Ascending aorta (tissue), 2 donors: ENCODE data around the gene HS2ST1. TPM values are rescaled to one million over a fixed set of nuclear protein-coding genes. Genes with fewer than 3 reads are reported as not detected.

Experiments used
- DNase-seq, 2 donors: peaks; one replicate each; pipeline ENCODE4 v3.0.0-alpha.2; 2019; ENCODE audit warnings: low spot score in 2 of 2
- H3K27ac ChIP-seq, 2 donors: fragments of 200-600 bp; sonication (generic); one replicate each; pipeline ENCODE4 v1.5.1; 2016 to 2017; ENCODE audit warnings: mild to moderate bottlenecking in 1 of 2
- H3K27me3 ChIP-seq: fragments of 200-600 bp; sonication (generic); one replicate; pipeline ENCODE4 v1.5.1; 2017
- H3K36me3 ChIP-seq, 2 donors: fragments of 200-600 bp; sonication (generic); one replicate each; pipeline ENCODE4 v1.5.1; 2016
- H3K4me1 ChIP-seq, 2 donors: fragments of 200-600 bp; sonication (generic); one replicate each; pipeline ENCODE4 v1.5.1; 2016 to 2017; ENCODE audit warnings: mild to moderate bottlenecking in 1 of 2
- H3K4me3 ChIP-seq, 2 donors: fragments of 200-600 bp; sonication (generic); one replicate each; pipeline ENCODE4 v1.5.1; 2016 to 2017; ENCODE audit warnings: mild to moderate bottlenecking in 1 of 2
- H3K9me3 ChIP-seq, 2 donors: fragments of 200-600 bp; sonication (generic); one replicate each; pipeline ENCODE4 v1.5.1; 2016
- CTCF ChIP-seq, 3 experiments: fragments of 200-600 bp in 2 of 3; fragments of 450-650 bp in 1 of 3; sonication (generic) in 2 of 3; IDR thresholded peaks; one replicate each; pipeline ENCODE4 v1.5.1; 2016 to 2019; ENCODE audit warnings: antibody characterized with exemption in 3 of 3, mild to moderate bottlenecking in 1 of 3, moderate library complexity in 1 of 3
- intact Hi-C: fragments of 100-400 bp; cut with DNase I; formaldehyde crosslinking; loops from one replicate; pipeline ENCODE4 v1.15.1; 2023
- total RNA-seq: library from RNA; depleted of rRNA; stranded (reverse); fragments of >200 nt; gene quantifications from one replicate; pipeline ENCODE4 v1.1.0, GENCODE V29; 2016

HS2ST1 gene
- total RNA-seq, 1 donor from 2014 or later: 15.8 TPM

GRCh38 chr1:87135329-87135712 lies 220.9 kb downstream of the HS2ST1 start:
- H3K4me3 ChIP-seq: no peak overlapping the region
- TF ChIP-seq CTCF (IDR thresholded peaks at IDR 0.05): no peak
- H3K36me3 ChIP-seq: no peaks in the 10 kb centered on the region
- H3K27ac ChIP-seq: no peak overlapping the region
- peaks cover 6 to 7% of the 10 kb centered on the region in 2 donors for H3K4me1 ChIP-seq
- intact Hi-C loops: no loop called here
- no peaks in the 10 kb centered on the region for H3K9me3 ChIP-seq
- H3K27me3 ChIP-seq: no peaks in the 10 kb centered on the region
- no peak for DNase-seq

- no peaks in the 10 kb centered on the region for H3K9me3 ChIP-seq
- no peak for TF ChIP-seq CTCF (IDR thresholded peaks at IDR 0.05)
- H3K27me3 ChIP-seq: no peaks in the 10 kb centered on the region
- intact Hi-C loops: no loop called here
- peaks cover 4 to 5% of the 10 kb centered on the region in 2 donors for H3K4me1 ChIP-seq
- no peak for DNase-seq
- no peak overlapping the region for H3K4me3 ChIP-seq
- no peak overlapping the region for H3K27ac ChIP-seq
- H3K36me3 ChIP-seq: no peaks in the 10 kb centered on the region
Observed at GRCh38 chr1:87136607-87137341, 222.3 kb downstream of the HS2ST1 start.

GRCh38 chr1:87137342-87137739 lies 222.9 kb downstream of the HS2ST1 start:
- Histone ChIP-seq H3K9me3 (no peaks in the 10 kb centered on the region), H3K27me3 (no peaks in the 10 kb centered on the region), H3K27ac (no peak overlapping the region), H3K36me3 (no peaks in the 10 kb centered on the region), H3K4me1 (no peaks in the 10 kb centered on the region), H3K4me3 (no peak overlapping the region)
- no peak for DNase-seq
- intact Hi-C loops: no loop called here
- TF ChIP-seq CTCF (IDR thresholded peaks at IDR 0.05): no peak

- intact Hi-C loops: no loop called here
- Histone ChIP-seq H3K36me3 (no peaks in the 10 kb centered on the region), H3K27ac (no peak overlapping the region), H3K4me1 (no peaks in the 10 kb centered on the region), H3K4me3 (no peak overlapping the region), H3K27me3 (no peaks in the 10 kb centered on the region), H3K9me3 (no peaks in the 10 kb centered on the region)
- DNase-seq: no peak
- no peak for TF ChIP-seq CTCF (IDR thresholded peaks at IDR 0.05)
Observed at GRCh38 chr1:87140831-87141540, 226.6 kb downstream of the HS2ST1 start.

- no peaks in the 10 kb centered on the region for H3K27me3 ChIP-seq
- H3K9me3 ChIP-seq: no peaks in the 10 kb centered on the region
- H3K27ac ChIP-seq: no peak overlapping the region
- no peaks in the 10 kb centered on the region for H3K36me3 ChIP-seq
- H3K4me1 ChIP-seq: no peaks in the 10 kb centered on the region
- intact Hi-C loops: no loop called here
- TF ChIP-seq CTCF (IDR thresholded peaks at IDR 0.05): no peak
- no peak overlapping the region for H3K4me3 ChIP-seq
- no peak for DNase-seq
Observed at GRCh38 chr1:87141556-87141955, 227.1 kb downstream of the HS2ST1 start.
